H4 (cell line): ENCODE results near the gene STK24. TPM values are rescaled to one million over a fixed set of nuclear protein-coding genes. Genes with fewer than 3 reads are reported as not detected.

Experiments used
- DNase-seq: peaks from one replicate; pipeline ENCODE4 v3.0.0-alpha.2; 2015; ENCODE audit warnings: low spot score
- total RNA-seq: library from RNA; depleted of rRNA; stranded (reverse); fragments of >200 nt; shearing (Covaris generic); gene quantifications from 2 replicates; pipeline ENCODE4 v1.2.3, GENCODE V29; 2014; rRNA removed

The STK24 gene
- total RNA-seq, 1 experiment from 2014 or later: 57.3 TPM

DNA sequence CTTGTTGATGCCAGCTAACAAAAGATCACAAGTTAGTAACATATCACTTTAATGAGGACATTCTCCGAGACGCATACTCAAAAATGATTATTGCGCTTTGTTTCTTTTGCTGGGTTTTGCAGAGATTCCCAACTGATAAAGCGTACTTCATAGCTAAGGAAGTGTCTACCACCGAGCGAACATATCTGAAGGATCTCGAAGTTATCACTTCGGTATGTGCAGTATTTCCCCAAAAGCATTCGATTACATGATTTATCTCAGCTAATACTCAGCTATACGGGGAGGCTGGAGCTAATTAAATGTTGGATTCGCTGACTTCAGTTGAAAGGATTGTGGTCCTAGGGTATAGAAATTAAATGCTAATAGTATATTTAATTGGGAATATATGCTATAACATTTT lies 166.3 kb downstream of the STK24 start:
- no peak for DNase-seq

DNA sequence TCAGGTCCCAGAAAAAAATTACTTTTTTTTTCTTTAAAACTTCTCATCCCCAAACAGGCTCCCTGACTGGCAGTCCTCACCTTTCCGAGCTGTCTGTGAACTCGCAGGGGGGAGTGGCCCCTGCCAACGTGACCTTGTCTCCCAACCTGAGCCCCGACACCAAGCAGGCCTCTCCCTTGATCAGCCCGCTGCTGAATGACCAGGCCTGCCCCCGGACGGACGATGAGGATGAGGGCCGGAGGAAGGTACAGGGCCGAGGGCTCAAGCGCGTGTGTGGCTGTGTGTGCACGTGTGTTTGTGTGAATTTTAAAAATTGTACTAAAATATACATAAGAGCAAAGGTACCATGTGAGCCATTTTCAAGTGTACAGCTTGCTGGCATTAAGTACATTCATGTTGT lies 167.6 kb downstream of the STK24 start:
- no peak for DNase-seq

DNA sequence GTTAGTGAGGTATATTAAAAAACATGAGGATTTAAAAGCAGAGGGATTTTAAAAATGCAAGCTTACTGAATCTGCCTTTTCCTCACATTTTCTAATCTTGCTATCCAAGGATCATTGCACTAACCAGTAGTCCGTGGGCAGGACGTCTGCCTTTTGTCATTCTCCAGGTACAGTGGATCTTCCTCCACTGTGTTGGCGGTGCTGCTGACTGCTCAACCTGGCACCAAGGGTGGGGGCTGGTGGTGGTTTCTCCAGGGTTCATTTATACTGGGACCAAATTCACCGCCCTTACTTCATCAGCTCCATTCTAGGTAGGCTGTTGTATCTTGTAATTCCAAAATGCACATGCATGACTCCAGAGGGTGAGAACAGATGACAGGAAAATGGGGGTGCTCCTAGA lies 169.3 kb downstream of the STK24 start:
- DNase-seq: no peak

DNA sequence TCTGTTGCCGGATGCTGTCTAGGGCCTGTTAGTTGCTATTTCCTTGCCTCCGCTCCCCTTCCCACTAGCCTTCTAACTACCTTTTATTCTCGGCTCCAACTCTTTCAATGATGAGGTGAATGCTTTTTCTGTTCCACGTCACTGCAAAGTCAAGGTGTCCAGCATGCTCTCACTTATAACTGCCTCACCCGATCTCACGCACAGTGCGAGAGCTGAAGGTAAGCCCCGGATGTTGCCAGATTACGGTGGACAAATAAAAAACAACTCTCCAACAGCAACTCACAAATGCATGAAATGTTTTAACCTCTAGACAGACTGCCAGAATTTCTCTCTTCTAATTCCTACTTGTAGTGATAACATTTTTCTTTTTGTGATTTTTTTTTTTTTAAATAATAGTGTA lies 169.9 kb downstream of the STK24 start:
- DNase-seq: no peak

DNA sequence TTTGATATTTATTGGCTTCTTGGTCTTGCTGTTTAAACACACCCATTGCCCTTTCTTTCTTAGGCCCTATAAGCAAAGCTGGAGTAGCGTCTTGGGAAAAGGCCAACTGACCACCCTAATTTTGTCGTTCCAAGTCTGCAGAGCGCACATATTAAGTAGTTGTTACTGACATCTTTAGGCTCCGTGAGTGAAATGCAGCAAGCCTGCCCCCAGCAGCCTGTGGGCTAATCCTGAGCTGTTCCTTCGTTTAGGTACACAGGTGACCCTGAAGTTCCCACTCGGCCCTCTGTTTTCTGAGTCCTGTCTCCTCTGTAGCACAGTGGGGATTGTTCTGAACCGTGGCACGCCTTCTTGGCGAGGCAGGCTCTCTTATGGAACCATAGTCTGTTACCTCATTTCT lies 170.5 kb downstream of the STK24 start:
- no peak for DNase-seq

DNA sequence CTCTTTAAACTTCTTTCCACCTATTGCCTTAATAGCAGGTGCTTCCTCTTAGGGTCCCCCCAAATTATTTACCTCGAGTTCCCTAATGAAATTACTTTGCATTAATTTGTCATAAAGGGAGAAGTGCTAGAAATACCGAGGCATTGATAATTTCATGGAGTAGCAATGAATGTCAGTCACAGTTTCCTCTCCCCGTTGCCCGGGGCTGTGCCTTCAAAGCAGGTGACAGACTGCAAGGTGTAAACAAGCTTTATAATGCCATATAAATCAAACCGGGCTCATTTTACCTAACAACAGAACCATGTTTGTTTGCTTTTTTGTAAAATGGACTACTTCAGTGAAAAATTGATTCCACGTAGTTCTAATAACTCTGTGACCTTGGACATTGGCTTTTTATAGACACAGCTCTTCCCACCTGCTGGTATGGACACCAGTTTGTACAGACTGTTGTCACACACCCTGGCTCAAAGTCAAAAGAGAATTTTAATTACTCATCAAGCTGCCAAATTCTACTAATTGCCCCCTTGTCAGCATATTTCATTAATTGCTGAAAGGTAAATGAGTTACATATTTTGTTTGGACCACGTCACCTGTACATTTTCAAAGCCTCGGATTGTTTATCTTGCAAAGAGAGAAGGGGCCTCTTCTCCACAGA lies 171.1 kb downstream of the STK24 start:
- no peak for DNase-seq

DNA sequence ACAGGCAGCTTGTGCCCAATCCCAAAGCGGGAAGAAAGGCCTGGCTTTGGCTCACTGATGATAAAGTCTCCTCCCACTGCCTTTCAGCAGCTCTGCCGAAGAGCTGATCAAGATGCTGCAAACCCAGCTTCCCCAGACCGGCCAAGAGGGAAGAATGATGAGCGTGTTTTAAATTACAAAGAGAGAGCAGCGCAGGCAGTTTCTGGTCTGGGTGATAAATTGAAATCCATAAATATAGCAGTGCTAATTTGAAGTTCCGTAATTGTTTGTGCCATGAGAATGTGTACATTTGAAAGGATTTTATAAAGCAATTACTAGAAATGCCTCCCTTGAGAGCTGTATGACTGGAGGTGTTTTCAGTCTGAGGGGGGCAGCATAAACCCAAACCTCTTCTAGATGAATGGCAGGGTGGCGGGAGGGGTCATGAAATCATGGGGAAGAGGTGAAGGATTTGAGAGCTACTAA lies 171.8 kb downstream of the STK24 start:
- no peak for DNase-seq

DNA sequence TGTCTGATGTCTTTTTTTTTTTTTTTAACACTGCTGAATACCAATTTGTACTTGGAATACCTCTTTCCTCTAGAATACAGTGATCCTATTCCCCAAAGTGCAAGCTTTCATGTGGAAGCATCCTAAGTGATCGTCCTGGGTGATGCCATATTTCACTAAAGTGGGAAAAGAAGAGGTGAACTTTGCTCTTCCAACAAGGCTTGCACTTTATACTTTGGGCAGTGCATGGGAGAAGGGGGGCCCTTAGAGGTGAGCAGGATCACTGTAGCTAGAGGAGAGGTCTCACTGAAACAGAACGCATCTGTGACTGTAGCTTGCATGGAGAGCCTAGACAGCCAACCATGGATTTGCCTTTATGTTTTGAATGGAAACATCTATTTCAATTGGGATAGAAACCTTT lies 173.8 kb downstream of the STK24 start:
- DNase-seq: no peak

DNA sequence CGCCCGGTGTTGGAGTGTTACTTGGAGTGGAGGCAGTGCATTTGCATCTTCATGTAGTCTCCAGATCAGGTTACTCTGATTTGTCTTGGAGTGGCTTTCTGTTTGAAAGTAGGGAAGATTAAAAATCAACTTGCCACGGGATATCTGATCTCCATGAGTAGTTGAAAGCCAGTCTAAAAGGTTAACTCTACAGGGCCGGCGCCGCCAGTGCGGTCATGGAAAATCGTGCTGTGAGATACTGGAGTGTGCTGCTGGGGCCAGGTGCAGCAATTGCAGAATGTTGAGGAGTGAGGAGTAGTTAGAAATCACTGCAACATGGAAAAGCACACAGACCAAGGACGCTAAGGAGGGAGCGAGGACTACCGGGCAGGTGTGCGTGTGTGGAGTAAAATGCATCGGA lies 175.0 kb downstream of the STK24 start:
- DNase-seq: no peak

DNA sequence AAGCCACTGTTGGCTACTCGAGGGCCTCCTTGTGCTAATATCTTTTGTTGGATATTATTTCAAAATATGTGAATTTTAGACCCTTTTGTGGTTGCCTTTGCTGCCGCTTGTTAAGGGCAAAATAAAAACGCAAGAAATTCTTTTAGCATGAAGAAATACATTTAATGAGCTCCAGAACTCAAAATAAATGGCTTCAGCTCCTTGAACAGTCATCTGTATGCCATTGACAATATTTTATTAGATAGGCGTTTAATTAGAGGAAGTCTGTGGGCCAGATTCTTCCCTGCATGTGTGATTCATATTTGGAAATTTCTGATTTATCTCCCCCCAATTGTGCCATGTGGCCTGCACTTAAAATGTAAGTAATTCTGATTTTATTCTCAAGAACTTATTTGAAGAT lies 177.2 kb downstream of the STK24 start:
- no peak for DNase-seq

DNA sequence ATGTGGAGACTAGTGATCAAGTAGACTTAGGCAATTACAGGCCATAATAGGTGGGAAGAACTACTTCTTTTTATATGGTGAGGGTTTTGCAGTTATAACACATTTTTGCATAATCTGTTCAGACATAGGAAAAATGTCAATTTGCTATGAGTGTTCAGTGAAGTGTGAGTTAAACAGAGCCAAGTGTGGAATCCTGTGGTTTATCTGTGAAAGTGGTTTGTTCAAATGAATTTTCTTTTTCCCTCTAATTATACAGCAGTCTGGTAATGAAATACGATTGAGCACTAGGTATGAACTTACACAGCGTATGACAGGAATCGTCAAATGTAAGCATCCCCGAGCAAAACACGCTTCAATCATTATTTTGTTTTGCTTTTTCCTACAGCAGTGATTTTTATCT lies 178.3 kb downstream of the STK24 start:
- no peak for DNase-seq

DNA sequence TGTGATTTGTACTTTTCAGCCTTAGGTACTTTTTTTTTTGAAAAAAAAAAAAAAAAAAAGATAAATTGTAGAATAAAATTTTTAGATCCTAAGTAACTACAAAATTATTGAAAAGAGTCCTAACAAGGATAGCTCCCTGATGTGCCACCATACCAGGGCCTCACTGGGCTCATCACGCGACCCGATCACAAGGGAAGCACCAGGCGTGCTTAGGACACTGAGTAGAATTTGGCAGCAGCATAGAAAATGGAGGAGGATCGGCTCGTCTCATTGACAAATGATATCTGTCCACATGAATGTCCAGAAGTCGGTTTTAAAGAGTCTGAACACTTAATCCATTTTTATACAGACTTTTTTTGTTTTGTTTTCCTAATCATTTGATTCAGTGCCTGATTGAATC lies 179.0 kb downstream of the STK24 start:
- no peak for DNase-seq

DNA sequence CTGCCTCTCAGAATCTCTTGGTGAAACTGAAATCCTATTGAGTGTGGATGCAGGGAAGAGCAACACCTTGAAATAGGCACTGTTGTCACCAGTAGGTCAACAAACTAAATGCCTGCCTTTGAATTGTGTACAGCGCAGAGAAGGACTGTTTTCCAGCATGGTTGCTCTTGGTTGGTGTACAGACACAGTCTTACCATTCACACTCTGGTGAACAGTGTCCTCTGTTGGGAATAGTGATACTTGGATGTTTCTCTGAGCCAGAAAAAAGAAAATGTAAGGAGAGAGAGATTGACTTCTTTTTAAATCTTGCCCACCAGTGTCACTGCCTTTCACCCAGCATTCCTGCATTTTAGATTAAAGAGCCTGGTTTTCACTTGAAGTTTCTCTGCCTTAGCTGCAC lies 179.7 kb downstream of the STK24 start:
- DNase-seq: no peak

DNA sequence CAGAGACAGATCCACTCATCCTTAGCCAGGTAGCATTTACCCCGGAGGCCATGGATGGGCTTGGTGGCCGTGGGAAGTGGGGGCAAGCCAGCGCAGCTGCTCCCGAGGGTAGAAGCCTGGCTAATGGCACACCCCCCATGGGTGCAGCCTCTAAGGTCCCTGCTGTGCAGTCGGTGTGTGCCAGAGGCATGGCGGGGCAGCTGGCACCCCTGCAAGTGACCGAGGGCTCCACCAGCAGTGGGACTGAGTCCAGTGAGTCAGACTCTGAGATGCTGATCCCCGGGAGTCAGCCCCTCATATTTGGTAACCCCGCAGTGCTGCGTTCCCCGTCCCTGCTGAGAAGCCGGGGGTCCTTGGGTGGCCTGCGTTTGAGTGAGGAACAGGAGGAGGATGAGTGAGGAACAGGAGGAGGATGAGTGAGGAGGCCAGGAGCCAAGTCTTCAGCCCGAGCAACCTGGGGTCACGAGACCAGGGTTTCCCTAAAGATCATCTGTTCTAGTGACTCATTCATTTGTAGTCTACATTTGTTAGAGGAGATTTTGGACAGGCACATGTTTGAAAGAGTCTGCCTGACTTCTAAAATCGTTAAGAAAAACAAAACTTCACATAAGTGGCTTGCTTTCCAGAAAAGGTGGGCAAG lies 180.7 kb downstream of the STK24 start:
- DNase-seq: no peak

Other genes starting within 250 kb of the STK24 start
- not detected in 2 replicates for gene SLC15A1, start 175.6 kb upstream of the STK24 start, total RNA-seq